ENCODE data around the gene RPRD1B.

DNA sequence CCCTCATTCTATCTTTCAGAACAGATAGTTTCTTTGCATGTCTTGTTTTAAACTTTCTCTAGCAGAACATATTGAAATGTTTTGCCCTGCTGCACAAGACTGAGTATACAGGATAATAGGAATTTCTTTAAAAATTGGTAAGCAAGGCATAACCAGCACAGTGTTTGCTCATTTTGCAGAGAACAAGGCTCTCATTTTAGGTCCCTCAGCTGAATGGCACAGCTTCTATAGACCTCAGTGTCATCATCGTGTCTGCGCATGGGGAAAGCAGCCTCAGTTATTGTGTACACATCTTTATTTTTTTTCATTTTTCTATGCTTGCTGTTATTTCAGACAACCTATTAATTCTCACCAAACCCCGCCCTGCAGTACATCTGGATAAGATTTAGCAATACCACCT is 36.0 kb upstream of the RPRD1B start:
- TF ChIP-seq, protein P1, sequence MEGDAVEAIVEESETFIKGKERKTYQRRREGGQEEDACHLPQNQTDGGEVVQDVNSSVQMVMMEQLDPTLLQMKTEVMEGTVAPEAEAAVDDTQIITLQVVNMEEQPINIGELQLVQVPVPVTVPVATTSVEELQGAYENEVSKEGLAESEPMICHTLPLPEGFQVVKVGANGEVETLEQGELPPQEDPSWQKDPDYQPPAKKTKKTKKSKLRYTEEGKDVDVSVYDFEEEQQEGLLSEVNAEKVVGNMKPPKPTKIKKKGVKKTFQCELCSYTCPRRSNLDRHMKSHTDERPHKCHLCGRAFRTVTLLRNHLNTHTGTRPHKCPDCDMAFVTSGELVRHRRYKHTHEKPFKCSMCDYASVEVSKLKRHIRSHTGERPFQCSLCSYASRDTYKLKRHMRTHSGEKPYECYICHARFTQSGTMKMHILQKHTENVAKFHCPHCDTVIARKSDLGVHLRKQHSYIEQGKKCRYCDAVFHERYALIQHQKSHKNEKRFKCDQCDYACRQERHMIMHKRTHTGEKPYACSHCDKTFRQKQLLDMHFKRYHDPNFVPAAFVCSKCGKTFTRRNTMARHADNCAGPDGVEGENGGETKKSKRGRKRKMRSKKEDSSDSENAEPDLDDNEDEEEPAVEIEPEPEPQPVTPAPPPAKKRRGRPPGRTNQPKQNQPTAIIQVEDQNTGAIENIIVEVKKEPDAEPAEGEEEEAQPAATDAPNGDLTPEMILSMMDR (IDR thresholded peaks at IDR 0.05) = no peak
- no peak for TF ChIP-seq ZFX (IDR thresholded peaks at IDR 0.05; ENCODE audit: borderline replicate concordance)
